Measurements from ENCODE around the gene PROK1.

Gene PROK1

DNA sequence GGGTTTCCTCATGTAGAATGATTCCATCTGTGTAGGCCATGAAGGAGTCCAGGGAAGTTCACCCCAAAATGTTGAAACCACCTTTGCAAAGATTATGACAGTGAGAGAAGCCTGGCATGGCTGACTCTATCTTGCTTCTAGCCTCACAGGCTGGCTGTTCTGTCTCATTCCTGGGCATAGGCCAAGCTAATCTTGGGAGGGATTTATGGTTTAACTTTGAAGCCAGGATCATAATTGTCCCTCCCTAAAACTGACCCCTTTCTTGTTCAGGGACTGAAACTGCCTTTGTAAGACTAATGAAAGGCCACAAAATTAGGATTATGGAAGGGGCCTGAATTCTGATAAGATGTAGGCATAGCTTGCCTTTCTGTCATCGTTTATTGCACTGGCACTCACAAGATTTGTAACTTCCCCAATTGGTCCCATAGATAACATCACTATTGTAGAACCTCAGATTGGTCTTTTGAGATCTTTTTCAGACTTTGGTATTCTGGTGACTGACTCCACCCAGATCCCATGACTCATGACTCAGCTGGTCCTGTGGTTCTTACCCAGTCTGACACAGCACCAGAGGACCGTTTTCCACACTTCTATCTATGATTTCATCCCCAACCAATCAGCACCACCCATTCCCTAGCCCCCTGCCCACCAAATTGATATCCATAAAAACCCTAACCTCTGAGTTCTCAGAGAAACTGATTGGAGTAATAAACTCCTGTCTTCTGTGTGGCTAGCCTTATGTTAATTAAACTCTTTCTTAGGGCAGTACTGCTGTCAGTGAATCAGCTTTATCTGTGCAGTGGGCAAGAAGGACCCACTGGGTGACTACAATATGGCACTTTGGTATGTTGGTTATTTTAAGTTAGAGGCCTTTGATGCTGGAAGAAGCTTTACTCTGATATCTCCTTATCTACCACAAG, 29.8 kb upstream of the PROK1 start:
- TF ChIP-seq, protein P1, sequence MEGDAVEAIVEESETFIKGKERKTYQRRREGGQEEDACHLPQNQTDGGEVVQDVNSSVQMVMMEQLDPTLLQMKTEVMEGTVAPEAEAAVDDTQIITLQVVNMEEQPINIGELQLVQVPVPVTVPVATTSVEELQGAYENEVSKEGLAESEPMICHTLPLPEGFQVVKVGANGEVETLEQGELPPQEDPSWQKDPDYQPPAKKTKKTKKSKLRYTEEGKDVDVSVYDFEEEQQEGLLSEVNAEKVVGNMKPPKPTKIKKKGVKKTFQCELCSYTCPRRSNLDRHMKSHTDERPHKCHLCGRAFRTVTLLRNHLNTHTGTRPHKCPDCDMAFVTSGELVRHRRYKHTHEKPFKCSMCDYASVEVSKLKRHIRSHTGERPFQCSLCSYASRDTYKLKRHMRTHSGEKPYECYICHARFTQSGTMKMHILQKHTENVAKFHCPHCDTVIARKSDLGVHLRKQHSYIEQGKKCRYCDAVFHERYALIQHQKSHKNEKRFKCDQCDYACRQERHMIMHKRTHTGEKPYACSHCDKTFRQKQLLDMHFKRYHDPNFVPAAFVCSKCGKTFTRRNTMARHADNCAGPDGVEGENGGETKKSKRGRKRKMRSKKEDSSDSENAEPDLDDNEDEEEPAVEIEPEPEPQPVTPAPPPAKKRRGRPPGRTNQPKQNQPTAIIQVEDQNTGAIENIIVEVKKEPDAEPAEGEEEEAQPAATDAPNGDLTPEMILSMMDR (IDR thresholded peaks at IDR 0.05; ENCODE audit: low read depth, low read length, missing control alignments), result no peak
- peak; percentile 66 for DNase-seq
- Histone ChIP-seq H3K4me3 (ENCODE audit: low read depth, low read length) (no peak overlapping the region), H3K27me3 (replicated peaks) (peaks cover 6% of the 10 kb centered on the region), H3K36me3 (replicated peaks) (no peaks in the 10 kb centered on the region), H3K27ac (no peak overlapping the region)
- in situ Hi-C loops (cut with HindIII; ENCODE audit: low pct_ligation_motif_present, low sequenced_read_pairs), result no loop called here

DNA sequence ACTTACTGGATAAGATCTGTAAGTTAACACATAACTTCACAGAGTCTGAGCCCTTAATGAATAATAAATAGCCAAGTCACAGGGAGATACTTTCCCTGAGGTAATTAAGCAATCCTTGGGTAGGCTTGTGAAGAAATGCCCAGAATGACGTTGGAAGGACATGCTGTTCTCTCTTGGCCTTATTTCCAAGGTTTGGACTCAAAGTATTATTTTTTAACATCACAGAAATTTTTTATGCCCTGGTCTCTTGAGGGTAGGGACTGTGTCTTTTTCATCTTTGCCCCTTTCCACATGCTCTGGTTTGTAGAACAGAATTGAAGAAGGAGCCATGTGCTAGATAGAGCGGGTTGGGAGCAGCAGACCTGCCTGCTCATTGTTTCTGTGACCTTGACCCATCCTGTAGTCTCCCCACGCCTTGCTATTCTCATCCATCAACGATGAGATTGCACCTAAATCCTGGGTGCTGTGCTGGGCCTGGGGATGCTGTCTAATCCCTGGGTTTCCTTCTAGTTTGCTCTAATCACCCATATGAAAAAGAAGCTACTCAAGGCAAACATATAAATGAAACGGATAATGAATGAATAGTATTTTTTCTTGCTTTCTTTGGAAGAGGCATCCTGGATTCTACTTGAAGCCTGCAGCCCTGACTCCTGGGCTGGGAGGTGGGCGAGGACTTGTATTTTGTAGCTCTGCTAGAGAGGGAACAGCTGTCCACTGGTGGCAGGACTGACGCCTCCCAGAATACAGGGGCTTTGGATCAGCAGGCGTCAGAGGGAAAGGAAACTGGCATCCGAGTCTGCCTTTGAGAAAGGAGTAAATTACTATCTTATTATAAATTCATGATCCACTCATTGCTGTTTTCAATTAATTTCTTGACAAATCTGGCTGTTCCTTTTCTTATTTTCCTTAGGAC, 26.0 kb upstream of the PROK1 start:
- TF ChIP-seq, protein P1 (IDR thresholded peaks at IDR 0.05; ENCODE audit: low read depth, low read length, missing control alignments), result no peak
- in situ Hi-C loops (cut with HindIII; ENCODE audit: low pct_ligation_motif_present, low sequenced_read_pairs), result no loop called here
- no peaks in the 10 kb centered on the region for H3K27me3 ChIP-seq (replicated peaks)

DNA sequence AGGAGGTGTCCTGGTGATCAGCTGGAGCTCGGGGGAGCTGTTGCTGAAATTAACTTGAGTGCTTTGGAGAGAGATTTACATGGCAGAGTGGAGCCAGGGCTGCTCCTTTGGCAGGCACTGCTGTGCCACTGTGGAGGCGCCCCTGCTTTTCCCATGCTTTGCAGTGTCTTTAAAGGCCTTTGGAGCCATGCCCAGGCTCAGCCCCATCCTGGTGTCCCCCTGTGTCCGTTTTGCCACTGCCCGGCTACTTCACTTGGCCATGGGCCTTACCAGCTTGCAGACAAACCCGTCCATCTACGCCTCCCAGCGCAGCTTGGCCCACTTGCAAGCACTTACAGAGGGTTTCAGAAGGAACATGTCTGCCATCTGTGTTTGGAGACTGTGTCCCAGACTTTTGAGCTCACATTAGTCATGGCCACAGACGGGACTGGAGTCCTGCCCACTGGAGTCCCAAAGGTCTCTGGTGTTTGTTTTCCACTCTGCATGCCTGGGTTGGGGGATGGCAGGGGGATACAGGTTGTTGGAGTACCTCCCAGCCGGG, 25.3 kb upstream of the PROK1 start:
- Histone ChIP-seq H3K4me3 (ENCODE audit: low read depth, low read length) (no peak overlapping the region), H3K36me3 (replicated peaks) (no peaks in the 10 kb centered on the region), H3K27ac (no peak overlapping the region), H3K27me3 (replicated peaks) (no peaks in the 10 kb centered on the region)
- TF ChIP-seq, protein P1 (IDR thresholded peaks at IDR 0.05; ENCODE audit: low read depth, low read length, missing control alignments), result no peak
- no peak for DNase-seq
- in situ Hi-C loops (cut with HindIII; ENCODE audit: low pct_ligation_motif_present, low sequenced_read_pairs), result no loop called here

More for the DNA sequence above, 26.0 kb upstream of the PROK1 start:
- H3K36me3 ChIP-seq (replicated peaks), result no peaks in the 10 kb centered on the region
- no peak overlapping the region for H3K27ac ChIP-seq
- DNase-seq, result no peak
- H3K4me3 ChIP-seq (ENCODE audit: low read depth, low read length), result no peak overlapping the region

DNA sequence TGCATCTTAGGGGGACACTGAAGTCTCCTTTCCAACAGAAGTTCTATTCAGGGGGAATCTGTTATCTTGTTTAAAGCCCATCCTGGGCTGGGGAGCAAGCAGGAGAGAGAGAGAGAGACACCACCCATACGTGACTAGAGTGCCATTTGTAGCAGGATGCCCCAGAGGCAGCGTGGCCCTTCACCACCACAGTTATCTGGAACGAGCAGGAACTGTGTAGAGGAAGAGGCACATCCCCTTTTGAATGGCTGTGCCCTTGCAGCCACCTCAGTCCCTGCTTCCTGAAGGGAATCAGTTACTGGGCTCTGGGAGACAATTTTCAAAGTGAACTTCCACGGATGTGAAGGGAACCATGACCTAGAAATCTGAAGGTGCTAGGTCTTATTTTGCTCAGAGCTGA, 24.1 kb upstream of the PROK1 start:
- H3K36me3 ChIP-seq (replicated peaks), result no peaks in the 10 kb centered on the region
- no peak overlapping the region for H3K4me3 ChIP-seq (ENCODE audit: low read depth, low read length)
- TF ChIP-seq, protein P1 (IDR thresholded peaks at IDR 0.05; ENCODE audit: low read depth, low read length, missing control alignments), result no peak
- no peak overlapping the region for H3K27ac ChIP-seq
- H3K27me3 ChIP-seq (replicated peaks), result no peaks in the 10 kb centered on the region
- DNase-seq, result no peak
- in situ Hi-C loops (cut with HindIII; ENCODE audit: low pct_ligation_motif_present, low sequenced_read_pairs), result no loop called here

DNA sequence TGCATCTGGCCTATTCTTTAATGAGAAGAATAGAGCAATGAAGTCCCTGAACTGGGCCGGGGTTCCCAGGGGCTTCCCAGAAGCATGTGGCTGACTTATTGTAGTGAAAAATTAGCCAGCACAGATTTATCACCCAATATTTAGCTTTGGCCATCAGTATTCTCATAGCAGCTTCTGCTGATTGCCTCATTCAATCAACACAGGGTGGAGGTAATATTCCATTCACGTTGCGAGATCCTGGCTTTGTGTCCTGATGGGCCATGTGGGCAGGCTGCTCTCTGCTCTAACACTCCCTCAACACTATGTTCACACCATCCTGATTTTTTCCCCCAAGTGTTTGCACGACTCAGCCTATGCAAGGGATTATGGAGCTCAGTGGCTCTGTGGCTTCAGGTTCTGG, 22.0 kb upstream of the PROK1 start:
- H3K27me3 ChIP-seq (replicated peaks), result no peaks in the 10 kb centered on the region
- TF ChIP-seq, protein P1 (IDR thresholded peaks at IDR 0.05; ENCODE audit: low read depth, low read length, missing control alignments), result no peak
- no peak for DNase-seq
- no peaks in the 10 kb centered on the region for H3K36me3 ChIP-seq (replicated peaks)
- H3K4me3 ChIP-seq (ENCODE audit: low read depth, low read length), result no peak overlapping the region
- H3K27ac ChIP-seq, result no peak overlapping the region
- in situ Hi-C loops (cut with HindIII; ENCODE audit: low pct_ligation_motif_present, low sequenced_read_pairs), result no loop called here

All from brain microvascular endothelial cell (primary cell).